Endodermal cell (in vitro differentiated cells): ENCODE results near the gene APOBEC3G. TPM values are rescaled to one million over a fixed set of nuclear protein-coding genes. Genes with fewer than 3 reads are reported as not detected.

Experiments used
- DNase-seq: peaks from one replicate; pipeline ENCODE4 v3.0.0-alpha.2; 2017
- H3K27ac ChIP-seq: 2 replicates; pipeline ENCODE4 v1.5.1; 2013; ENCODE audit warnings: mild to moderate bottlenecking, low read depth, low read length, moderate library complexity
- H3K27me3 ChIP-seq: 2 replicates; pipeline ENCODE4 v1.6.1; 2013; ENCODE audit warnings: mild to moderate bottlenecking, low read length, moderate library complexity; ENCODE audit not compliant: insufficient read depth, control insufficient read depth, poor library complexity, severe bottlenecking
- H3K36me3 ChIP-seq: 2 replicates; pipeline ENCODE4 v1.7.0; 2013; ENCODE audit warnings: mild to moderate bottlenecking, low read length, moderate library complexity; ENCODE audit not compliant: control insufficient read depth, insufficient read depth
- H3K4me1 ChIP-seq: one replicate; pipeline ENCODE4 v1.7.0; 2013; ENCODE audit warnings: low read length; ENCODE audit not compliant: control insufficient read depth, insufficient read depth
- H3K4me3 ChIP-seq: 2 replicates; pipeline ENCODE4 v1.5.1; 2013; ENCODE audit warnings: mild to moderate bottlenecking, low read length, moderate library complexity
- H3K9ac ChIP-seq: 2 replicates; pipeline ENCODE4 v1.6.1; 2013; ENCODE audit warnings: mild to moderate bottlenecking, low read length, moderate library complexity; ENCODE audit not compliant: poor library complexity, severe bottlenecking; ENCODE audit errors: extremely low read depth
- H3K9me3 ChIP-seq: 2 replicates; pipeline ENCODE4 v1.6.1; 2013; ENCODE audit warnings: mild to moderate bottlenecking, low read length, moderate library complexity; ENCODE audit not compliant: control insufficient read depth
- H3K27ac Mint-ChIP-seq: 2 replicates; pipeline ENCODE4 v1.8.0; 2020; ENCODE audit warnings: mixed read lengths
- H3K27me3 Mint-ChIP-seq: 2 replicates; pipeline ENCODE4 v1.8.0; 2021; ENCODE audit warnings: mild to moderate bottlenecking, mixed read lengths; ENCODE audit not compliant: insufficient read depth
- H3K36me3 Mint-ChIP-seq: 2 replicates; pipeline ENCODE4 v1.8.0; 2020; ENCODE audit warnings: low read depth, mixed read lengths
- H3K4me1 Mint-ChIP-seq: 2 replicates; pipeline ENCODE4 v1.8.0; 2020; ENCODE audit warnings: mixed read lengths
- H3K4me3 Mint-ChIP-seq: 2 replicates; pipeline ENCODE4 v1.8.0; 2020; ENCODE audit warnings: mild to moderate bottlenecking, moderate library complexity, mixed read lengths
- H3K9me3 Mint-ChIP-seq: 2 replicates; pipeline ENCODE4 v1.8.0; 2020; ENCODE audit warnings: mild to moderate bottlenecking, mixed read lengths
- WGBS, 2 experiments: methylation state at CpG; one replicate each; pipeline versions ENCODE4 v1.1.5 to v1.1.7; 2013; ENCODE audit warnings: missing lambda C conversion rate in 2 of 2, mixed read lengths in 1 of 2; ENCODE audit not compliant: insufficient coverage in 1 of 2, insufficient read length in 1 of 2; 5-methylcytosine and 5-hydroxymethylcytosine counted together
- total RNA-seq, 2 donors: library from RNA; stranded (reverse); fragmentation: NEBNext Ultra II Directional in 1 of 2; extraction: Animal tissue kit (Norgen Biotek cat#: 25700) in 1 of 2; gene quantifications; 2 replicates in 1 of 2; 3 replicates in 1 of 2; pipeline ENCODE4 v1.2.1, GENCODE V29; 2021
- TF ChIP-seq, protein P1 (sequence below): fragments of 200-600 bp; sonication (generic); conservative IDR thresholded peaks from 2 replicates; pipeline ENCODE4 v1.5.0; 2021; ENCODE audit warnings: antibody characterized with exemption, mild to moderate bottlenecking

APOBEC3G gene
- total RNA-seq, 2 donors from 2014 or later = 8.7 to 19.7 TPM

DNA sequence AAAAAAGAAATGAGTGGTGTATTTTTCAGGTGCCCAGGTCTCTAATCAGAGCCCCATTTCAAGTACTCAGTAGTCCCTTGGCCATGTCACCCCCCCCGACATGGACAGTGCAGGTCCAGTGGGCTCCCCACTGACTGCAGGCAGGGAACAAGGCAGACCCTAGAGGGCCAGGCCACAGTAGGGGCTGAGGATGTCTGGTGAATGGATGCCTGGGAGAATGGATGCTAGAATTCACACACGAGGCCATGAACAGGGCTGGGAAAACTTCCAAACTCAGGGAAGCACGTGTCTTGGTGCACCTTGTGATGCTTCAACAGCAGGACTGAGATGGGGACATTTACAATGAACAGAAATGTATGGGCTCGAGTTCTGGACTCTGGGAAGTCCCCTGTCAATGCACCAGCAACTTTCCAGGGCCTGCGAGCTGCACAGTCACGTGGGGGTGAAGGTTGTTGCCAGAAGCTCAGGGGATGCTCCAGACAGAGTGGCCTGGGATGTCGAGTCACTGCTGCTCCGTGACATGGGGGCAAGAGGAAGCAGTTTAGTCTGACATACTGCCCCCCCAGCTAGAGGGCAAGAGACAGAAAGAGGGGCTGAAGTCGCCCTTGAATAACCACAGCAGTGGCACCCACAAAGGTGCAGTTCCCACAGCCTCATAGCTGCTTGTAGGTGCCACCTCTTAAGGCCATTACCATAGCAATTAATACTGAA, 3.1 kb downstream of the APOBEC3G start:
- H3K9me3 ChIP-seq = no peaks in the 10 kb centered on the region
- H3K9ac ChIP-seq = no peak overlapping the region
- TF ChIP-seq, protein P1, sequence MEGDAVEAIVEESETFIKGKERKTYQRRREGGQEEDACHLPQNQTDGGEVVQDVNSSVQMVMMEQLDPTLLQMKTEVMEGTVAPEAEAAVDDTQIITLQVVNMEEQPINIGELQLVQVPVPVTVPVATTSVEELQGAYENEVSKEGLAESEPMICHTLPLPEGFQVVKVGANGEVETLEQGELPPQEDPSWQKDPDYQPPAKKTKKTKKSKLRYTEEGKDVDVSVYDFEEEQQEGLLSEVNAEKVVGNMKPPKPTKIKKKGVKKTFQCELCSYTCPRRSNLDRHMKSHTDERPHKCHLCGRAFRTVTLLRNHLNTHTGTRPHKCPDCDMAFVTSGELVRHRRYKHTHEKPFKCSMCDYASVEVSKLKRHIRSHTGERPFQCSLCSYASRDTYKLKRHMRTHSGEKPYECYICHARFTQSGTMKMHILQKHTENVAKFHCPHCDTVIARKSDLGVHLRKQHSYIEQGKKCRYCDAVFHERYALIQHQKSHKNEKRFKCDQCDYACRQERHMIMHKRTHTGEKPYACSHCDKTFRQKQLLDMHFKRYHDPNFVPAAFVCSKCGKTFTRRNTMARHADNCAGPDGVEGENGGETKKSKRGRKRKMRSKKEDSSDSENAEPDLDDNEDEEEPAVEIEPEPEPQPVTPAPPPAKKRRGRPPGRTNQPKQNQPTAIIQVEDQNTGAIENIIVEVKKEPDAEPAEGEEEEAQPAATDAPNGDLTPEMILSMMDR = no peak
- Mint-ChIP-seq H3K4me1 (peaks cover 12% of the 10 kb centered on the region), H3K27me3 (no peaks in the 10 kb centered on the region), H3K36me3 (peaks cover 2% of the 10 kb centered on the region), H3K27ac (no peak overlapping the region), H3K4me3 (no peak overlapping the region), H3K9me3 (no peaks in the 10 kb centered on the region)
- H3K4me3 ChIP-seq = no peak overlapping the region
- WGBS, 2 experiments = 91 to 94% methylated on average over 8 to 9 of the region's 9 CpGs
- no peaks in the 10 kb centered on the region for H3K36me3 ChIP-seq
- H3K27me3 ChIP-seq = no peaks in the 10 kb centered on the region
- no peak for DNase-seq
- no peaks in the 10 kb centered on the region for H3K4me1 ChIP-seq
- no peak overlapping the region for H3K27ac ChIP-seq

DNA sequence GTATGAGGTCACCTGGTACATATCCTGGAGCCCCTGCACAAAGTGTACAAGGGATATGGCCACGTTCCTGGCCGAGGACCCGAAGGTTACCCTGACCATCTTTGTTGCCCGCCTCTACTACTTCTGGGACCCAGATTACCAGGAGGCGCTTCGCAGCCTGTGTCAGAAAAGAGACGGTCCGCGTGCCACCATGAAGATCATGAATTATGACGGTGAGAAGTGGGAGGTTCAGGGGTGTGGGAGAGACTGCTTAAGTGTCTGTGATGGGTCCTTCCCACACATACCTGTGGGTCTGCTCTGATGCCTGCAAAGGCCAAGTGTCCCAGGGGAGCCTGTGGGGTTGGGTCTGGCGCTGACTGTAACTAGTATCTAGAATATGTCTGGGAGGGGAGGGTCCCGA, 3.9 kb downstream of the APOBEC3G start:
- DNase-seq = no peak
- peaks cover 2% of the 10 kb centered on the region for H3K27me3 Mint-ChIP-seq
- Histone ChIP-seq H3K36me3 (no peaks in the 10 kb centered on the region), H3K4me1 (no peaks in the 10 kb centered on the region), H3K4me3 (no peak overlapping the region), H3K27ac (no peak overlapping the region), H3K9ac (no peak overlapping the region), H3K9me3 (no peaks in the 10 kb centered on the region), H3K27me3 (no peaks in the 10 kb centered on the region)
- 93 to 94% methylated on average over 4 to 12 of the region's 12 CpGs for WGBS, 2 experiments
- H3K36me3 Mint-ChIP-seq = peaks cover 2% of the 10 kb centered on the region
- H3K4me1 Mint-ChIP-seq = peaks cover 7% of the 10 kb centered on the region
- H3K27ac Mint-ChIP-seq = no peak overlapping the region
- no peak overlapping the region for H3K4me3 Mint-ChIP-seq
- no peaks in the 10 kb centered on the region for H3K9me3 Mint-ChIP-seq
- TF ChIP-seq, protein P1 = no peak

DNA sequence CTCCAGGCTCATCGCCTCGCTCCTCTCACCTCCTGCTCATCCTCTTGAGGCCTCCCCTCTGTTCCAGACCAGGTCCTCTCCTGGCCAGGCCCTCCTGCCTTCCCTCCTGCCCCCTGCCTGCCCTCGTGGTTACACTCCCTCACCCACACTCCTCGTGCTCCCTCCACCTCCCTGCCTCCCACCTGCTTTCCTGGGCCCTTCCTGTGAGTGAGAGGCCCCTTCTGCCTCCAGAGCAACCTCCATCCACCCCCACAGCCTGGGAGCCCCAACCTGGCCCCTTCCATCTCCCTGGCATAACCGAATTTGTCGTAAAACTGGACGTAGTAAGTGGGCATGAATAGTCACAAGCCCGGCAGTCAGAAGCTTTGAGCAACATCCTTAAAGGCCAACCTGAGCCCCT, 4.5 kb downstream of the APOBEC3G start:
- Mint-ChIP-seq H3K4me1 (peaks cover 2% of the 10 kb centered on the region), H3K4me3 (no peak overlapping the region), H3K9me3 (no peaks in the 10 kb centered on the region), H3K27me3 (peaks cover 2% of the 10 kb centered on the region), H3K27ac (no peak overlapping the region), H3K36me3 (peaks cover 4% of the 10 kb centered on the region)
- DNase-seq = no peak
- H3K27ac ChIP-seq = no peak overlapping the region
- H3K9me3 ChIP-seq = no peaks in the 10 kb centered on the region
- WGBS, 2 experiments = 89 to 91% methylated on average over 6 to 8 of the region's 8 CpGs
- no peaks in the 10 kb centered on the region for H3K27me3 ChIP-seq
- no peak overlapping the region for H3K9ac ChIP-seq
- H3K36me3 ChIP-seq = no peaks in the 10 kb centered on the region
- TF ChIP-seq, protein P1 = no peak
- no peaks in the 10 kb centered on the region for H3K4me1 ChIP-seq
- H3K4me3 ChIP-seq = no peak overlapping the region
